A673 (cell line): ENCODE results near the gene NFKB2. TPM values are rescaled to one million over a fixed set of nuclear protein-coding genes. Genes with fewer than 3 reads are reported as not detected.

ENCODE experiments used
- BruUV-seq: library from RNA; stranded (reverse); fragments of 400-500 nt; replicated peaks from 2 replicates; lab custom pipeline; 2021; lab: Mats Ljungman, UMichigan
- CTCF ChIA-PET: fragments of 300-600 bp; sonication (Branson Sonifier 250); formaldehyde crosslinking; loops from one replicate; lab custom pipeline; 2022; ENCODE audit warnings: antibody characterized with exemption; lab: Charles Lee
- POLR2A ChIA-PET: fragments of 300-600 bp; sonication (Branson Sonifier 250); formaldehyde crosslinking; loops from one replicate; lab custom pipeline; 2022; ENCODE audit warnings: antibody characterized with exemption; ENCODE audit not compliant: low non-redundant PET; lab: Charles Lee
- DNase-seq: peaks from one replicate; pipeline ENCODE4 v3.0.0-alpha.2; 2015; ENCODE audit warnings: low spot score
- H3K27ac ChIP-seq: fragments of 200-600 bp; sonication (generic); 2 replicates; pipeline ENCODE4 v1.5.1; 2016; ENCODE audit warnings: mixed run types, low read depth, mild to moderate bottlenecking, mixed read lengths, antibody characterized with exemption, low read length; ENCODE audit not compliant: poor library complexity, severe bottlenecking
- H3K27me3 ChIP-seq: fragments of 200-600 bp; sonication (generic); replicated peaks from 2 replicates; pipeline ENCODE4 v1.6.1; 2017; ENCODE audit warnings: mixed run types, low read depth, mild to moderate bottlenecking, mixed read lengths, antibody characterized with exemption, low read length; ENCODE audit not compliant: insufficient read depth, poor library complexity
- H3K36me3 ChIP-seq: fragments of 200-600 bp; sonication (generic); 2 replicates; pipeline ENCODE4 v1.6.1; 2016; ENCODE audit warnings: mixed run types, mild to moderate bottlenecking, mixed read lengths, antibody characterized with exemption, low read length; ENCODE audit not compliant: insufficient read depth, poor library complexity, severe bottlenecking
- H3K4me1 ChIP-seq: fragments of 200-600 bp; sonication (generic); 2 replicates; pipeline ENCODE4 v1.6.1; 2017; ENCODE audit warnings: mixed run types, mild to moderate bottlenecking, mixed read lengths, antibody characterized with exemption, low read length; ENCODE audit not compliant: insufficient read depth, poor library complexity, severe bottlenecking
- H3K4me3 ChIP-seq: fragments of 200-600 bp; sonication (generic); 2 replicates; pipeline ENCODE4 v1.5.1; 2016; ENCODE audit warnings: low read depth, mixed run types, mild to moderate bottlenecking, mixed read lengths, low read length; ENCODE audit not compliant: poor library complexity, severe bottlenecking
- H3K9me3 ChIP-seq: fragments of 200-600 bp; sonication (generic); 2 replicates; pipeline ENCODE4 v1.6.1; 2016; ENCODE audit warnings: mixed run types, low read depth, mild to moderate bottlenecking, mixed read lengths, antibody characterized with exemption, low read length; ENCODE audit not compliant: poor library complexity, severe bottlenecking
- EZH2 ChIP-seq: fragments of 200-600 bp; sonication (generic); IDR thresholded peaks from 2 replicates; pipeline ENCODE4 v1.6.1; 2017; ENCODE audit warnings: borderline replicate concordance, low read depth, mild to moderate bottlenecking, mixed read lengths, antibody characterized with exemption, low read length; ENCODE audit not compliant: poor library complexity, severe bottlenecking
- intact Hi-C: fragments of 100-400 bp; cut with micrococcal nuclease; formaldehyde crosslinking; loops from one replicate; pipeline ENCODE4 v1.10.0; 2022; ENCODE audit not compliant: unreplicated experiment
- total RNA-seq: library from RNA; stranded (reverse); gene quantifications from 2 replicates; pipeline ENCODE4 v1.2.3, GENCODE V29; 2021
- TF ChIP-seq, protein P1 (sequence below): fragments of 300-800, 200-600 bp; sonication (generic); conservative IDR thresholded peaks from 2 replicates; pipeline ENCODE4 v1.5.1; 2017; ENCODE audit warnings: low read depth, mild to moderate bottlenecking, antibody characterized with exemption, low read length, moderate library complexity, mixed read lengths

NFKB2 gene
- total RNA-seq, 1 experiment from 2014 or later: 29.8 TPM

DNA sequence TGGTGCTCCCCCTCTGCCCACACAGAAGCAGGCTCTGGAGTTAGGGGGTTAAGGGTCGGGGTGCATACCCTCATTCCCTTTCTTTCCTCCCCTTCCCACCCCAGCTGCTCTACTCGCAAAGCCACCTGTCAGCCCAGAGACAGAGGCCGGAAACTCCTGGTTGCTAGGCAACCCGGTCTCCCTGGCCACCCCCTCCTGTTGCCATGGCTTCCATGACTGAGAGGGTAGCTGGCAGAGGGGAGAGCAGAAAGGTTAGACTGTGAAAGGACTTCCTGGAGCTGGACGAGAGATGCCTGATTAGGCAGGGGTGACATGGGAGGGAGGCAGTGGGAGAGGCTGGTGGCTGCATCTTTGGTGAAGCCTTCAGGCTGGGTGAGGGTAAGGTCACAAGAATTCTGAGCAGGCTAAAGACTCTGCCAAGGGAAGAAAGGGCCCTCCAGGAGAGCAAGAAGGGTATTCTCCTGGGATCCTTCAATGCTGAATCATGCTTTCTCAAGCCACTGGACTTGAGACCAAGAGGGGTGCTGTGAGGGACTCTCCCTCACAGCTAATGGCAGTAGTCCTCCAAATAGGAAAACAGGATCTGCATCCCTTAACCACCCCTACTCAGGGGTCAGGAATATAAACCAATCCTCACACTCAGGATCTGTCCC, 17.7 kb downstream of the NFKB2 start:
- Histone ChIP-seq H3K4me1 (peaks cover 22% of the 10 kb centered on the region), H3K36me3 (no peaks in the 10 kb centered on the region), H3K27ac (no peak overlapping the region), H3K27me3 (no peaks in the 10 kb centered on the region), H3K9me3 (no peaks in the 10 kb centered on the region), H3K4me3 (no peak overlapping the region)
- CTCF ChIA-PET: no interaction called here
- intact Hi-C loops: no loop called here
- TF ChIP-seq EZH2: no peak
- BruUV-seq: no TSS peak
- POLR2A ChIA-PET: interaction anchor here (0.5 to 0.6 kb wide), 2 partner anchors 11 to 28 kb away, joined by 4 to 5 read pairs; no protein-coding TSS in a partner anchor
- DNase-seq: no peak

DNA sequence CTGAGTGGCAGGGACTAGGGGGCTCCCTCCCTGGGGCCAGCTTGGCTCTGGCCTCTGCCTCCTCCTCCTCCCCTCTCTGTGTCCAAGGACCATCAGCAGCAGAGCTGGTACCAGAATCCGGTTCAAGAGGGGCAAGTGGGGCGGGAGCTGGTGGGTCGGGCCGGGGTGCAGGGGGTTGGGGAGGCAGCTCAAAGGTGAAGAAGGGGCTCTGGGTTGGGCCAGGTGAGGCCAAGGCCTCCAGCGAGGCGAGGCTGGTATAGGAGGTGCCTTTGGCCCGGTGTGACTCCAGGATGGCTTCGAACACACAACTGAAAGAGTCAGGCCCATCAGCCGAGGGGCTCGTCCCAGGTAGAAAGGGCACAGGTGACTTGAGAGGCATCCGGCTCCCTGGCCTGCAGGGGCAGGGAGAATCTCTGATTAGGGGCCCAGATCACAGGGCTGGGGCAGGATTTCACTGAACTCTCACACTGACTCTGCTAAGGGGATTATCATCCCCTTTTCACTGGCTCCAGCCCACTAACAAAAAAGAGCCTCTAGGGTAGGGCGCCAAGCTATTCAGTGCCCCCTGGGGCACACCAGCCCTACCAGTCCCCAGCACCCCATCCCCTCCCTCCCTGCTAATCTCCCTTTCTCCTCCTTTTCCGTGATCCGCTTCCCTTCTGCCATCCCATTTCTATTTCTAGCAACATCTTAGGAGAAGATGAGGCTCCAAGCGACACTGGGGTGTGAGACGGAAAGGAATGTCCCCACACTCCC, 18.5 kb downstream of the NFKB2 start:
- POLR2A ChIA-PET: interaction anchor here (0.5 kb wide), 1 partner anchor 11 kb away, joined by 4 read pairs; no protein-coding TSS in a partner anchor
- Histone ChIP-seq H3K4me1 (peaks cover 19% of the 10 kb centered on the region), H3K27me3 (no peaks in the 10 kb centered on the region), H3K9me3 (no peaks in the 10 kb centered on the region), H3K4me3 (no peak overlapping the region), H3K27ac (no peak overlapping the region), H3K36me3 (no peaks in the 10 kb centered on the region)
- CTCF ChIA-PET: no interaction called here
- intact Hi-C loops: no loop called here
- DNase-seq: no peak
- no TSS peak for BruUV-seq
- TF ChIP-seq, protein P1, sequence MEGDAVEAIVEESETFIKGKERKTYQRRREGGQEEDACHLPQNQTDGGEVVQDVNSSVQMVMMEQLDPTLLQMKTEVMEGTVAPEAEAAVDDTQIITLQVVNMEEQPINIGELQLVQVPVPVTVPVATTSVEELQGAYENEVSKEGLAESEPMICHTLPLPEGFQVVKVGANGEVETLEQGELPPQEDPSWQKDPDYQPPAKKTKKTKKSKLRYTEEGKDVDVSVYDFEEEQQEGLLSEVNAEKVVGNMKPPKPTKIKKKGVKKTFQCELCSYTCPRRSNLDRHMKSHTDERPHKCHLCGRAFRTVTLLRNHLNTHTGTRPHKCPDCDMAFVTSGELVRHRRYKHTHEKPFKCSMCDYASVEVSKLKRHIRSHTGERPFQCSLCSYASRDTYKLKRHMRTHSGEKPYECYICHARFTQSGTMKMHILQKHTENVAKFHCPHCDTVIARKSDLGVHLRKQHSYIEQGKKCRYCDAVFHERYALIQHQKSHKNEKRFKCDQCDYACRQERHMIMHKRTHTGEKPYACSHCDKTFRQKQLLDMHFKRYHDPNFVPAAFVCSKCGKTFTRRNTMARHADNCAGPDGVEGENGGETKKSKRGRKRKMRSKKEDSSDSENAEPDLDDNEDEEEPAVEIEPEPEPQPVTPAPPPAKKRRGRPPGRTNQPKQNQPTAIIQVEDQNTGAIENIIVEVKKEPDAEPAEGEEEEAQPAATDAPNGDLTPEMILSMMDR: no peak
- TF ChIP-seq EZH2: no peak

DNA sequence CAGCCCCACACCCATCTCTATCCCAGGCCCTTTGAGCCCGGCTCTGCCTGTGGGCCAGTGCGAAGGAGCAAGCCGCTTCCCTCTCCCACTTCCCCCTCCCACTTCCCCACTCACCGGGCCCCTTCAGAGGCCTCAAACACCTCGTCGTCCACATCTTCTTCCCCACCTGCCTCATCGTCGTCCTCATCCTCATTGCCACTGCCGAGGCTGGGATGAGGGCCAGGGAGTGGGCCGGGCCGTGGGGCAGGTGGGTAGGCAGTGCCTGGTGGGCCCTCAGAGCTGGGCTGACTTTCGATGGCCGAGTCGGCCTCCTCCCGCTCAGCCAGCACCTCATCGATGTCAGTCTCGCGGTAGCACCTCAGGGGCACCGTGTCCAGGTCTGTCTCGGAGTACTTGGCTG, 19.2 kb downstream of the NFKB2 start:
- ChIA-PET CTCF (no interaction called here), POLR2A (no interaction called here)
- Histone ChIP-seq H3K9me3 (no peaks in the 10 kb centered on the region), H3K4me3 (no peak overlapping the region), H3K36me3 (no peaks in the 10 kb centered on the region), H3K27me3 (no peaks in the 10 kb centered on the region), H3K27ac (no peak overlapping the region), H3K4me1 (peaks cover 18% of the 10 kb centered on the region)
- no TSS peak for BruUV-seq
- TF ChIP-seq, protein P1: no peak
- TF ChIP-seq EZH2: no peak
- intact Hi-C loops: no loop called here
- DNase-seq: no peak
